ENCODE data around the gene EPG5. TPM values are rescaled to one million over a fixed set of nuclear protein-coding genes. Genes with fewer than 3 reads are reported as not detected.
A peak's percentile ranks its signal among the peaks of the same experiment; 100 is the strongest.
"Not testable (repeated sequence)": the region's sequence is repeated elsewhere in the genome, so short reads cannot be mapped to it uniquely, and the experiment has no call there.

Gene EPG5
- total RNA-seq, 1 donor from 2014 or later, result 36.6 TPM

DNA sequence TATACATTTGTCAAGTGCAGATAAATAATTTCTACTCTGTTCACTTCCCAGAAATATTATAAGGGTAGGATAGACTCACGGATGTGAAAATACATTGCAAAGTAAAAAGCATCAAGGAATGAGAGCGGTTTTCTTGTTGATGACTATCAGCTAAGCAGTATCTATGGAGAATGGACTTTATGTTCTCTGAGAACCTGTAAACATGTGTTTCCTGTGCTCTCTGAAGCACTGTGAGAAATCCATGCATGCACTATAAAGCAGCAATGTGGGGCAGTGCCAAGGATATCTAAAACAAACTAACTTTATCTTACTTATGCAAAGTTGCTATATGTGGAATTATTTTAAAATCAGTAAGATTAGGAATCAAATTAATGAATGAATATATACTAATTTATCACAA is 146.1 kb downstream of the EPG5 start:
- H3K27me3 Mint-ChIP-seq (ENCODE audit: unreplicated experiment), result peaks cover 7% of the 10 kb centered on the region
- no peak for DNase-seq
- H3K27ac Mint-ChIP-seq (ENCODE audit: unreplicated experiment), result no peak overlapping the region
- H3K4me1 Mint-ChIP-seq (ENCODE audit: low read depth, unreplicated experiment), result peaks cover 2% of the 10 kb centered on the region
- H3K36me3 Mint-ChIP-seq (ENCODE audit: unreplicated experiment), result no peaks in the 10 kb centered on the region
- TF ChIP-seq, protein P1, sequence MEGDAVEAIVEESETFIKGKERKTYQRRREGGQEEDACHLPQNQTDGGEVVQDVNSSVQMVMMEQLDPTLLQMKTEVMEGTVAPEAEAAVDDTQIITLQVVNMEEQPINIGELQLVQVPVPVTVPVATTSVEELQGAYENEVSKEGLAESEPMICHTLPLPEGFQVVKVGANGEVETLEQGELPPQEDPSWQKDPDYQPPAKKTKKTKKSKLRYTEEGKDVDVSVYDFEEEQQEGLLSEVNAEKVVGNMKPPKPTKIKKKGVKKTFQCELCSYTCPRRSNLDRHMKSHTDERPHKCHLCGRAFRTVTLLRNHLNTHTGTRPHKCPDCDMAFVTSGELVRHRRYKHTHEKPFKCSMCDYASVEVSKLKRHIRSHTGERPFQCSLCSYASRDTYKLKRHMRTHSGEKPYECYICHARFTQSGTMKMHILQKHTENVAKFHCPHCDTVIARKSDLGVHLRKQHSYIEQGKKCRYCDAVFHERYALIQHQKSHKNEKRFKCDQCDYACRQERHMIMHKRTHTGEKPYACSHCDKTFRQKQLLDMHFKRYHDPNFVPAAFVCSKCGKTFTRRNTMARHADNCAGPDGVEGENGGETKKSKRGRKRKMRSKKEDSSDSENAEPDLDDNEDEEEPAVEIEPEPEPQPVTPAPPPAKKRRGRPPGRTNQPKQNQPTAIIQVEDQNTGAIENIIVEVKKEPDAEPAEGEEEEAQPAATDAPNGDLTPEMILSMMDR (IDR thresholded peaks at IDR 0.05; ENCODE audit: partially characterized antibody, unreplicated experiment), result no peak
- H3K4me3 Mint-ChIP-seq (ENCODE audit: unreplicated experiment), result no peak overlapping the region
- H3K9me3 Mint-ChIP-seq (ENCODE audit: unreplicated experiment), result peaks cover 1% of the 10 kb centered on the region

GRCh38 chr18:45820106-45820745 is 146.9 kb downstream of the EPG5 start:
- Mint-ChIP-seq H3K9me3 (ENCODE audit: unreplicated experiment) (peaks cover 1% of the 10 kb centered on the region), H3K36me3 (ENCODE audit: unreplicated experiment) (no peaks in the 10 kb centered on the region), H3K4me1 (ENCODE audit: low read depth, unreplicated experiment) (no peaks in the 10 kb centered on the region), H3K4me3 (ENCODE audit: unreplicated experiment) (no peak overlapping the region), H3K27ac (ENCODE audit: unreplicated experiment) (no peak overlapping the region), H3K27me3 (ENCODE audit: unreplicated experiment) (peaks cover 7% of the 10 kb centered on the region)
- DNase-seq, result no peak
- TF ChIP-seq, protein P1 (IDR thresholded peaks at IDR 0.05; ENCODE audit: partially characterized antibody, unreplicated experiment), result no peak

DNA sequence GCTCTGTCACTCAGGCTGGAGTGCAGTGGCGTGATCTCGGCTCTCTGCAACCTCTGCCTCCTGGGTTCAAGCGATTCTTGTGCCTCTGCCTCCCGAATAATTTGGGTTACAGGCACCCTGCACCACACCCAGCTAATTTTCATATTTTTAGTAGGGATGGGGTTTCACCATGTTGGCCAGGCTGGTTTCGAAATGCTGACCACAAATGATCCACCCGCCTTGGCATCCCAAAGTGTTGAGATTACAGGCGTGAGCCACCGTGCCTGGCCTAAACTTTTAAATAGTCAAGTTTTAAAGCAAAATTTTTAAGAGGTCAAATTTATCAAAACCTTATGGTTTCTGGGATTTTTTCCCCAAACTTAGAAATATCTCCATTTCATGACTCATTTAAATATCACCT is 148.4 kb downstream of the EPG5 start:
- H3K4me3 Mint-ChIP-seq (ENCODE audit: unreplicated experiment); H3K9me3 Mint-ChIP-seq (ENCODE audit: unreplicated experiment); H3K4me1 Mint-ChIP-seq (ENCODE audit: low read depth, unreplicated experiment); H3K36me3 Mint-ChIP-seq (ENCODE audit: unreplicated experiment); H3K27me3 Mint-ChIP-seq (ENCODE audit: unreplicated experiment); H3K27ac Mint-ChIP-seq (ENCODE audit: unreplicated experiment); DNase-seq: not testable (repeated sequence)

- H3K4me1 Mint-ChIP-seq (ENCODE audit: low read depth, unreplicated experiment), result no peaks in the 10 kb centered on the region
- no peaks in the 10 kb centered on the region for H3K36me3 Mint-ChIP-seq (ENCODE audit: unreplicated experiment)
- TF ChIP-seq, protein P1 (IDR thresholded peaks at IDR 0.05; ENCODE audit: partially characterized antibody, unreplicated experiment), result no peak
- H3K27me3 Mint-ChIP-seq (ENCODE audit: unreplicated experiment), result peaks cover 4% of the 10 kb centered on the region
- DNase-seq, result no peak
- H3K4me3 Mint-ChIP-seq (ENCODE audit: unreplicated experiment), result no peak overlapping the region
- H3K27ac Mint-ChIP-seq (ENCODE audit: unreplicated experiment), result no peak overlapping the region
- no peaks in the 10 kb centered on the region for H3K9me3 Mint-ChIP-seq (ENCODE audit: unreplicated experiment)
Observed at GRCh38 chr18:45817543-45817942, 149.6 kb downstream of the EPG5 start.

DNA sequence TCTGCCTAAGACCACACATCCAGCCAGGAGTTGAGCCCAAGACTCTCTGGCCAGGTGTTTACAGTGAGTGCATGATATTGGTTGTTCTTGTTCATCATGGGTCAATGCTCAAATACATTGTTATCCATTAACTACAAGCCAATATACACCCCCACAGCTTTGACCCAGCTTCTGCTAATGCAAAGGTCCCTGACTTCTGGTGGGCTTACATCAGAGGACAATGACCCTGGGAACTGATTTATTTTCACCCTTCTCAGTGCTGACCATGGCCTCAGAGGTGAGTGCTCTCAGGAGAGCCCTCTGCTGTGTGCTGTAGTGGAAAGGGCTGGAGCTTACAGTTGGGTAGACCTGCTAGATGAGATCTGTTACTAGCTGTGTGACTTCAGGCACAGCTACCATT is 152.4 kb downstream of the EPG5 start:
- H3K4me1 Mint-ChIP-seq (ENCODE audit: low read depth, unreplicated experiment); H3K36me3 Mint-ChIP-seq (ENCODE audit: unreplicated experiment); H3K4me3 Mint-ChIP-seq (ENCODE audit: unreplicated experiment): not testable (repeated sequence)

GRCh38 chr18:45807144-45807543 is 160.0 kb downstream of the EPG5 start:
- DNase-seq, result peak; percentile 63
- not testable (repeated sequence) for H3K27me3 Mint-ChIP-seq (ENCODE audit: unreplicated experiment); H3K4me1 Mint-ChIP-seq (ENCODE audit: low read depth, unreplicated experiment); H3K9me3 Mint-ChIP-seq (ENCODE audit: unreplicated experiment); H3K4me3 Mint-ChIP-seq (ENCODE audit: unreplicated experiment)
- TF ChIP-seq, protein P1 (IDR thresholded peaks at IDR 0.05; ENCODE audit: partially characterized antibody, unreplicated experiment), result peak; percentile 63
- Mint-ChIP-seq H3K27ac (ENCODE audit: unreplicated experiment) (peak overlapping the region; percentile 30), H3K36me3 (ENCODE audit: unreplicated experiment) (peaks cover 15% of the 10 kb centered on the region)

More for the DNA sequence above, 152.4 kb downstream of the EPG5 start:
- not testable (repeated sequence) for H3K9me3 Mint-ChIP-seq (ENCODE audit: unreplicated experiment); DNase-seq; H3K27ac Mint-ChIP-seq (ENCODE audit: unreplicated experiment); H3K27me3 Mint-ChIP-seq (ENCODE audit: unreplicated experiment)

Measured in glutamatergic neuron (in vitro differentiated cells).